Muscle layer of colon (tissue), 2 donors: Measurements from ENCODE around the gene SACS.

ENCODE experiments used
- H3K27ac ChIP-seq: one replicate; pipeline ENCODE4 v1.7.0; 2013; ENCODE audit warnings: low read depth, mild to moderate bottlenecking, low read length, moderate library complexity
- H3K27me3 ChIP-seq, 2 donors: one replicate each; pipeline ENCODE4 v1.7.0; 2013; ENCODE audit warnings: low read length in 2 of 2, mild to moderate bottlenecking in 2 of 2; ENCODE audit not compliant: insufficient read depth in 2 of 2, control insufficient read depth in 1 of 2
- H3K36me3 ChIP-seq: one replicate; pipeline ENCODE4 v1.7.0; 2013; ENCODE audit warnings: mild to moderate bottlenecking, low read length; ENCODE audit not compliant: insufficient read depth
- H3K4me1 ChIP-seq: one replicate; pipeline ENCODE4 v1.7.0; 2013; ENCODE audit warnings: mild to moderate bottlenecking, low read length; ENCODE audit not compliant: insufficient read depth
- H3K4me3 ChIP-seq, 2 donors: one replicate each; pipeline ENCODE4 v1.7.0; 2013; ENCODE audit warnings: low read length in 2 of 2, low read depth in 1 of 2, mild to moderate bottlenecking in 1 of 2, moderate library complexity in 1 of 2
- H3K9ac ChIP-seq: one replicate; pipeline ENCODE4 v1.7.0; 2013; ENCODE audit warnings: low read length
- H3K9me3 ChIP-seq: one replicate; pipeline ENCODE4 v1.7.0; 2013; ENCODE audit warnings: mild to moderate bottlenecking, low read length
- donor health status: abdominal sarcoma.
- donor health status: Adenocarcinoma of cecum.

SACS gene

DNA sequence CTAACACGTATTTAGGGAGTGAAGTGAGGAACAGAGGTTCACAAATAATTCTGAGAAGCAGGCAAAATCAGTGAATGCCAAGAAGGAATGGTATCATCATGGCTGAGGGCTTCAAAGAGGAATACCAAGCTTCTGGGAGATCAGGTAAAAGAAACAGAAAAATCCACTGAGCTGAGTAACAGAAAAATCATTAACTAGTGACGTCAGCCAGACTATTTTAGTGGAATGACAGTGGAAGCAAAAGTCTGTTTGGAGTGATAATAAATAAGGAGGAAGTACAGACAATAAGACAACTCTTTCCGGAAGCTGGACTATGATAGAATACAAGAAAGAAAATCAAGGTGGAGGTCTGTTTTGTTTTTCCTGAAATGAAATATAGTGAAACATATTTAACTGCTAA, 83.5 kb downstream of the SACS start:
- Histone ChIP-seq H3K9ac (no peak overlapping the region), H3K4me1 (peaks cover 13% of the 10 kb centered on the region), H3K36me3 (peaks cover 17% of the 10 kb centered on the region), H3K27ac (no peak overlapping the region), H3K27me3 (no peaks in the 10 kb centered on the region), H3K4me3 (no peak overlapping the region), H3K9me3 (no peaks in the 10 kb centered on the region)

DNA sequence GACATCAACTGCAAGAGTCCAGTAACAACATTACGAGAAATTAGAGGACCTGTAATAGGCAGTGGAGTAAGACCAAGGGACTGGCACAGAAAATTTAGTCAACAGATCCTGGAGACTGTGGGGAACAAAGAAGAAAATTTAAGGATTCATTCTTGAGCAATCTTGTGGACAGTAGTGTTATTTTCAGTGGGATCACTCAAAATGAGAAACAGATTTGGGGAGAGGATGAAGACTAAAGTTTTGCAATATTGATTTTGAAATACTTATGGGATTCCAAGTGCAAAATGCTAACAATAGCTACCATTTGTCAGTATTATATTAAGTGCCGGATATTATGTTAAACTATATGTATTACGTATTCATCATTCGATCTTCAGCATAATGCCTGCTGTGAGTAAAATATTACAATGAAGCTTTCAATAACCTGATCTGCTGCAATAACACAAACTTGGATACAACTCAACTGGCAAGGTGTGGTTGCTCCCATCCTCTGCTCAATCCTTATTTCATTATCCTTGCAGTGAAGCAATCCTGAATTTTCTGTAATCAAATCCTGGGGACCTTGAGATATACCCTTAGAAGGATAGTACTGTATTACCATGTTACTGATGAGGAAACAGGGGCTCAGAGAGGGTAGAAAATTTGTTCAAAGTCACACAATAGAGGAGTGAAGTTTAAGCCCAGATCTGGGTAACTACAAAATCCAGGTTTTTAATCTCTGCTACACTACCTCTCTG, 84.2 kb downstream of the SACS start:
- peaks cover 11% of the 10 kb centered on the region for H3K36me3 ChIP-seq
- H3K4me1 ChIP-seq = peaks cover 20% of the 10 kb centered on the region
- no peak overlapping the region for H3K4me3 ChIP-seq
- no peaks in the 10 kb centered on the region for H3K27me3 ChIP-seq
- no peak overlapping the region for H3K27ac ChIP-seq
- no peaks in the 10 kb centered on the region for H3K9me3 ChIP-seq
- H3K9ac ChIP-seq = no peak overlapping the region

DNA sequence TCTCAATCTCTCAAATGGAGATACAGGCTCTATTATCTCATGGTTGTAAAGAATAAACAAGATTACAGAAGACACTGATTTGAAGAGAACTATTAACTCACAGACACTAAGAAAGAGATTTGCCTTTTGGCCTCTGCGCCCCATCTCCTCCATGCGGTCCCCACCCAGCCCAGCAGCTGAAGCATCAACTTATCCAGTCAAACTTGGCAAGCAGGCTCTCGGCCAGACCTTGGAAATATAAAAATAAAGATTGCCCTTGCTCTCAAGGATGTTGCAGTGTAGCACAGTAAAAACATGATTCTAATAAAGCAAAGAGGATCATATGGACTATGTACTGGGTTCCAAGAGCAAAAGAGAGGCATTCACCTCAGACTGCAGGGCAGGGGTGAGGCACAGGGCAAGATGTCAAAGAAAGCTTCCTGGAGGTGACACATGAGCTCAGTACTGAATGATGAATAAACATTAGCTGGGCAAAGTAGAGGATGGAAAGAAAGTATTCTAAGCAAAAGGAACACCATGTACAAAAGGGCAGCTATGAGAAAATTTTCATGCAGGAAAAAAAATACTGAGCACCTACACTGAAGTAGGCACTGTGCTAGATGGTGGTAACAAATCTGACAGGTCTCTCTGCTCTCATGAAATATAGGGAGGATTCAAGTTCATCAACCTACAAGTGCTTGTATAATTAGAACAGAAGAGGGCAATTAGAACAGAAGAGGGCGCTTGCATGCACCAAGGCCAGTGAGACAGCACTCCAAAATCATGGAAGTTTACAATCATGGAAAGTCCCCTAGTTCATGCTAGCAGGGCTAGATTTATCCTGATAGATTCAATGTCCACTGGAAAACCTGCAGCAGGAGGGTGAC, 85.0 kb downstream of the SACS start:
- no peaks in the 10 kb centered on the region for H3K27me3 ChIP-seq
- peaks cover 20% of the 10 kb centered on the region for H3K4me1 ChIP-seq
- H3K27ac ChIP-seq = no peak overlapping the region
- no peaks in the 10 kb centered on the region for H3K9me3 ChIP-seq
- no peak overlapping the region for H3K4me3 ChIP-seq
- peaks cover 9% of the 10 kb centered on the region for H3K36me3 ChIP-seq
- H3K9ac ChIP-seq = no peak overlapping the region

GRCh38 chr13:23347601-23348000, 85.9 kb downstream of the SACS start:
- H3K4me3 ChIP-seq = no peak overlapping the region
- H3K36me3 ChIP-seq = peaks cover 3% of the 10 kb centered on the region
- no peaks in the 10 kb centered on the region for H3K27me3 ChIP-seq
- H3K4me1 ChIP-seq = peaks cover 20% of the 10 kb centered on the region
- no peaks in the 10 kb centered on the region for H3K9me3 ChIP-seq
- H3K27ac ChIP-seq = no peak overlapping the region
- H3K9ac ChIP-seq = no peak overlapping the region

DNA sequence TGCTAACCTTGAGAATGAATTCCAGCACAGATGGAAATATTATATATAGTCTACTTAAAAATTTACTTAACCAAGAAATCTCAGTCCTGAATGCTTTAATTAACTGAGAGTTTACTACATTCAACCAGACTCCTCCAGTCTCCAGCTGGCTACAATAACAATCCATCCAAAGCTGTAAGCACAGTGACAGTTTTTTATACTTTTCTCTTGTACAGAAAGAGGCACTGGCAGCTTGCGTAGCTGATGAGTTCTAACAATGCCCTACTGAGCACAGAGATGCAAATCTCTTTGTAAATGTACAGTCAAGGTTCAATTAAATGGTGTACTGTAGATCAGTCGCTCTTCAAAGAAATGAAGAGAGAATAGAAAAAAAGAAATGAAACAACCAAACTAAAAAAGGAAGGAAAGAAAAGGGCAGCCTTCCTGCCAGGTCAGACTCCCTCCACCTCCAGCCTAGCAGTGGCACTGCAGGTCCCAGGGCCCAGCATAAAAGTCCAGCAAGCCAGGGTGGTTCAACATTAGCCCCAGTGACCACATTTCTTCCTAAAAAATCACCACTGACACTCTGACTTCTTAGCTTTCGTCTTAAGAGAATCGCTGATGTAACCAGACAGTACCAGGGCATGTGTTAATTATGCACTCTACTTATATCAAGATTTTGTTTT, 88.4 kb downstream of the SACS start:
- H3K36me3 ChIP-seq = peaks cover 14% of the 10 kb centered on the region
- H3K27me3 ChIP-seq = no peaks in the 10 kb centered on the region
- H3K9me3 ChIP-seq = no peaks in the 10 kb centered on the region
- H3K27ac ChIP-seq = no peak overlapping the region
- H3K9ac ChIP-seq = no peak overlapping the region
- peaks cover 20% of the 10 kb centered on the region for H3K4me1 ChIP-seq
- H3K4me3 ChIP-seq = no peak overlapping the region

- no peak overlapping the region for H3K4me3 ChIP-seq
- no peaks in the 10 kb centered on the region for H3K4me1 ChIP-seq
- H3K9me3 ChIP-seq = no peaks in the 10 kb centered on the region
- H3K27me3 ChIP-seq = no peaks in the 10 kb centered on the region
- H3K36me3 ChIP-seq = peaks cover 15% of the 10 kb centered on the region
- no peak overlapping the region for H3K9ac ChIP-seq
- H3K27ac ChIP-seq = no peak overlapping the region
Observed at GRCh38 chr13:23339225-23339624, 94.3 kb downstream of the SACS start.

DNA sequence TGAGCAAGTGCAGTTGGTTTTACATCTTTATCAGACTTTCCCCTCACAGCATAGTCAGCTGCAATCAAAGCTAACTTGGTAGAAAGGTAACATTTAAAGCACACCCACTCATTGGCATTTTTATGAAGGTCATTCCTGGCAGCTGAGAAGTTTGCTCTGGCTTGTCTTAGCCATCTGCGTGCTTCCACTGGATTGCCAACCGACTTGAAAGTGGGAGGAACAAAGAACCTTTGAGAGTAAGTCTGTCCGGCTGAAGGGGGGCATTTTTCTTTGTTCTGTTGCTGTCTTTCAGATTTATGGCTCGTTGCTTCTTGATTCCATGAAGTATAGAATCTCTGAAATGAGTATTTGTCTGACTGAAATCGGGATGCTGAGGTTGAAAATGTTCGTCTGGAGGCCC, 103.1 kb downstream of the SACS start:
- H3K4me1 ChIP-seq = no peaks in the 10 kb centered on the region
- no peaks in the 10 kb centered on the region for H3K27me3 ChIP-seq
- no peak overlapping the region for H3K9ac ChIP-seq
- H3K4me3 ChIP-seq = no peak overlapping the region
- H3K36me3 ChIP-seq = no peaks in the 10 kb centered on the region
- no peaks in the 10 kb centered on the region for H3K9me3 ChIP-seq
- H3K27ac ChIP-seq = no peak overlapping the region

DNA sequence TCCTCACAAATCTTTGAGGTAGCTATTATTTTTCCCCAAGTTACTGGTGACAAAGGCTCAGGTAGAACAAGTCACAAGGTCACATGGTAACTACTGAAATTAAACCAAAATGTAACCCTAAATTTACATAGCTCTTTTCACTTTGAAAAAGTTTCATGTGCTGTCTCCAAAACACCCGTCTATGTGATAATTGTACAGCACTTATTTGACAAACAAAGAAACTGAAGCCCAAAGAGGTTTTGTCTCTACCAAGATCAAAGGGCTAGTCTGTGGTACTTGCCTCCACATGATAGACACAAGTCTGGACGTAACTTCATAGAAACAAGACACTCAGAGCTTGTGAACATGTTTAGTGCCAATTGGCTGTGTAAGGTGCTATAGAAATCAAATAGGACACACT, 108.3 kb downstream of the SACS start:
- Histone ChIP-seq H3K27ac (no peak overlapping the region), H3K27me3 (no peaks in the 10 kb centered on the region), H3K36me3 (no peaks in the 10 kb centered on the region), H3K9me3 (no peaks in the 10 kb centered on the region), H3K9ac (no peak overlapping the region), H3K4me3 (no peak overlapping the region), H3K4me1 (peaks cover 17% of the 10 kb centered on the region)

DNA sequence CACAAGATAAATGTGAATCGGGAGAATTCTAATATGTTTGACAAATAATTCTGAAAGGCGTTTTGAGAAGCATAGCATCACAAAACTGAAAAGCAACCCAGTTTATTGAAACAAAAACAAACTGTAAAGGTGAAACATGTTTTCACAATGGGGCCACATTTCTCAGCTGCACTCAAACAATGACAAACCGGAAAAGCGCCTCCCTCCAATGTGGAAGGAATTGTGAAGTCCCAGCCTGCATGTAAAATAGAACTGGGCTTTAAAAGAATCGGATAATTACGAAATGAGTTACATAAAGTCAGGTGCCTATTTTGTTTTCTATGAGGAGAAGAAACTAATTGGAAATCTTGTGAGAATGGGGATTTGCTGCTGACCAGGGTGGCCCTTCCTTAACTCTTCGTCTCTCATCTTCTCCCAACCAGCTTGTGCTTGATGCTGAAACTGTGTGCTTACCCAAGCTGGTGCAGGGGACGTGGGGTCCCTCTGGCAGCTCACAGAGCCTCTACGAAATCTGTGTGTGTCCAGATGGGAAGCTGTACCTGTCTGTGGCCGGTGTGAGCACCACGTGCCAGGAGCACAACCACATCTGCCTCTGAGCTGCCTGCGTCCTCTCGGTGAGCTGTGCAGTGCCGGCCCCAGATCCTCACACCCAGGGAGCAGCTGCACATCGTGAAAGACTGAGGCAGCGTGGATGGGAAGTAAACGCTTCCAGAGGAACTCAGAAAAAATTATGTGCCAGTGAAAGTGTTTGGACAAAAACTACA, 109.4 kb downstream of the SACS start:
- Histone ChIP-seq H3K27me3 (no peaks in the 10 kb centered on the region), H3K4me3 (no peak overlapping the region), H3K9me3 (no peaks in the 10 kb centered on the region), H3K9ac (no peak overlapping the region), H3K36me3 (no peaks in the 10 kb centered on the region), H3K27ac (no peak overlapping the region), H3K4me1 (peaks cover 17% of the 10 kb centered on the region)

GRCh38 chr13:23322353-23323336, 110.9 kb downstream of the SACS start:
- Histone ChIP-seq H3K27me3 (no peaks in the 10 kb centered on the region), H3K4me1 (peaks cover 17% of the 10 kb centered on the region), H3K27ac (no peak overlapping the region), H3K9me3 (no peaks in the 10 kb centered on the region), H3K9ac (no peak overlapping the region), H3K4me3 (no peak overlapping the region), H3K36me3 (no peaks in the 10 kb centered on the region)
